Fibroblast of the aortic adventitia (primary cell): ENCODE data around the gene GBX1. TPM values are rescaled to one million over a fixed set of nuclear protein-coding genes. Genes with fewer than 3 reads are reported as not detected.

ENCODE experiments used
- DNase-seq: peaks from one replicate; pipeline ENCODE4 v3.0.0-alpha.2; 2010; ENCODE audit warnings: low read depth
- H3K4me3 ChIP-seq: 2 replicates; pipeline ENCODE4 v1.5.1; 2011; ENCODE audit warnings: low read depth, mild to moderate bottlenecking, control low read depth, low read length, moderate library complexity
- CTCF ChIP-seq: IDR thresholded peaks from 2 replicates; pipeline ENCODE4 v1.5.1; 2011; ENCODE audit warnings: mild to moderate bottlenecking, low read length, control low read depth, inconsistent platforms; ENCODE audit not compliant: insufficient read depth
- total RNA-seq: library from RNA; depleted of rRNA; stranded (reverse); fragments of >200 nt; gene quantifications from 2 replicates; pipeline ENCODE4 v1.2.3, GENCODE V29; 2012; ENCODE audit warnings: low replicate concordance

GBX1 gene
- total RNA-seq, 1 donor = not detected

GRCh38 chr7:151141855-151142685 lies 25.4 kb downstream of the GBX1 start:
- no peak for DNase-seq
- TF ChIP-seq CTCF = no peak
- no peak overlapping the region for H3K4me3 ChIP-seq

- DNase-seq = no peak
- no peak for TF ChIP-seq CTCF
- H3K4me3 ChIP-seq = no peak overlapping the region
Measured at GRCh38 chr7:151141311-151141854, 26.1 kb downstream of the GBX1 start.

GRCh38 chr7:151140826-151141225 lies 26.7 kb downstream of the GBX1 start:
- DNase-seq = no peak
- no peak for TF ChIP-seq CTCF
- H3K4me3 ChIP-seq = no peak overlapping the region

DNA sequence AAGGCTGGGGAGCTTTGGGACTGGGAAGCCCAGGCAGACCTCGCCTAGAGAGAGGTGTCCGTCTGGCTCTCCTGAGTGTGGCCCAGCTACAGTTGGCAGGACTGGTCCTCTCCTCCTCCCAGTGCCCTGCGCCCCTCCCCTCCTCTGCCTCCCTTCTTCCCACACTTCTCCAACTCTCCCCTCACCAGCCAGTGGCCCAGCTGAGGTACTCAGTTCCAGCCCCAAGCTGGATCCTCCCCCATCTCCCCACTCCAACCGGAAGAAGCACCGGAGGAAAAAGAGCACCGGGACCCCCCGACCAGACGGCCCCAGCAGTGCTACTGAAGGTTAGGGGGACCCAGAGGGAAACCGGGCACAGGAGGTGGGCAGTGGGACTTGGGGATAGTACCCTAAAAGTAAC lies 27.7 kb downstream of the GBX1 start:
- no peak for DNase-seq
- H3K4me3 ChIP-seq = no peak overlapping the region
- TF ChIP-seq CTCF = no peak

- TF ChIP-seq CTCF = no peak
- H3K4me3 ChIP-seq = no peak overlapping the region
- DNase-seq = no peak
Measured at GRCh38 chr7:151139071-151139790, 28.3 kb downstream of the GBX1 start.

GRCh38 chr7:151138153-151138851 lies 29.2 kb downstream of the GBX1 start:
- TF ChIP-seq CTCF = no peak
- DNase-seq = no peak
- no peak overlapping the region for H3K4me3 ChIP-seq
